T-helper 22 cell (primary cell): Measurements from ENCODE around the gene TRPC6.
"Not testable (repeated sequence)": the region's sequence is repeated elsewhere in the genome, so short reads cannot be mapped to it uniquely, and the experiment has no call there.

Experiments
- DNase-seq: peaks from one replicate; pipeline ENCODE4 v3.0.0-alpha.2; 2020; ENCODE audit warnings: low read depth

The TRPC6 gene

GRCh38 chr11:101521821-101522220 is 62.0 kb downstream of the TRPC6 start:
- no peak for DNase-seq

GRCh38 chr11:101516546-101516945 is 67.3 kb downstream of the TRPC6 start:
- no peak for DNase-seq

- DNase-seq: no peak
Measured at GRCh38 chr11:101511065-101511464, 72.7 kb downstream of the TRPC6 start.

GRCh38 chr11:101510591-101510990 is 73.2 kb downstream of the TRPC6 start:
- no peak for DNase-seq

- DNase-seq: no peak
Measured at GRCh38 chr11:101509922-101510321, 73.9 kb downstream of the TRPC6 start.

GRCh38 chr11:101508370-101508769 is 75.4 kb downstream of the TRPC6 start:
- DNase-seq: no peak

- no peak for DNase-seq
Measured at GRCh38 chr11:101498891-101499290, 84.9 kb downstream of the TRPC6 start.

- DNase-seq: no peak
Measured at GRCh38 chr11:101497291-101497690, 86.5 kb downstream of the TRPC6 start.

GRCh38 chr11:101487775-101488174 is 96.0 kb downstream of the TRPC6 start:
- DNase-seq: no peak

GRCh38 chr11:101482556-101483124 is 101.2 kb downstream of the TRPC6 start:
- no peak for DNase-seq

GRCh38 chr11:101478587-101479369 is 105.0 kb downstream of the TRPC6 start:
- DNase-seq: no peak

- no peak for DNase-seq
Measured at GRCh38 chr11:101477926-101478325, 105.9 kb downstream of the TRPC6 start.

GRCh38 chr11:101476191-101476590 is 107.6 kb downstream of the TRPC6 start:
- no peak for DNase-seq

GRCh38 chr11:101475699-101476098 is 108.1 kb downstream of the TRPC6 start:
- no peak for DNase-seq

GRCh38 chr11:101474666-101475065 is 109.1 kb downstream of the TRPC6 start:
- no peak for DNase-seq

GRCh38 chr11:101470881-101471520 is 112.8 kb downstream of the TRPC6 start:
- no peak for DNase-seq

GRCh38 chr11:101470419-101470818 is 113.4 kb downstream of the TRPC6 start:
- no peak for DNase-seq

GRCh38 chr11:101466352-101466751 is 117.5 kb downstream of the TRPC6 start:
- DNase-seq: no peak

GRCh38 chr11:101464388-101464787 is 119.4 kb downstream of the TRPC6 start:
- DNase-seq: not testable (repeated sequence)

GRCh38 chr11:101459020-101459419 is 124.8 kb downstream of the TRPC6 start:
- no peak for DNase-seq

- no peak for DNase-seq
Measured at GRCh38 chr11:101458161-101458560, 125.6 kb downstream of the TRPC6 start.

- DNase-seq: no peak
Measured at GRCh38 chr11:101456812-101457211, 127.0 kb downstream of the TRPC6 start.

GRCh38 chr11:101453682-101454081 is 130.1 kb downstream of the TRPC6 start:
- DNase-seq: no peak
